Activated T-helper 1 cell treated with anti-CD3 and anti-CD28 coated beads, Interleukin-12 subunit alpha, Interleukin-12 subunit beta, Interleukin-2, Interleukin-4 antibody, amounts not matched to agents 30 ng/mL and 10 ng/mL and 1 ng/mL, durations not matched to agents 14 hours and 24 hours and 36 hours (primary cell): ENCODE results near the gene KIAA1755. TPM values are rescaled to one million over a fixed set of nuclear protein-coding genes. Genes with fewer than 3 reads are reported as not detected.

Experiments
- DNase-seq: peaks from one replicate; pipeline ENCODE4 v3.0.0; 2021; ENCODE audit warnings: low spot score
- H3K27ac Mint-ChIP-seq: one replicate; pipeline ENCODE4 v1.8.0; 2021; ENCODE audit warnings: mild to moderate bottlenecking, mixed read lengths
- H3K27me3 Mint-ChIP-seq: one replicate; pipeline ENCODE4 v1.8.0; 2022; ENCODE audit warnings: mild to moderate bottlenecking, moderate library complexity, mixed read lengths; ENCODE audit not compliant: insufficient read depth
- H3K36me3 Mint-ChIP-seq: one replicate; pipeline ENCODE4 v1.8.0; 2021; ENCODE audit warnings: low read depth, mixed read lengths
- H3K4me1 Mint-ChIP-seq: one replicate; pipeline ENCODE4 v1.8.0; 2021; ENCODE audit warnings: low read depth, mixed read lengths
- H3K4me3 Mint-ChIP-seq: one replicate; pipeline ENCODE4 v1.8.0; 2021; ENCODE audit warnings: mild to moderate bottlenecking, moderate library complexity, mixed read lengths
- H3K9me3 Mint-ChIP-seq: one replicate; pipeline ENCODE4 v1.8.0; 2021; ENCODE audit warnings: mixed read lengths
- intact Hi-C: fragments of 100-400 bp; cut with micrococcal nuclease; formaldehyde crosslinking; loops from one replicate; pipeline ENCODE4 v1.15.1; 2024
- total RNA-seq: library from RNA; stranded (reverse); gene quantifications from 2 replicates; pipeline ENCODE4 v1.2.3, GENCODE V29; 2022

Gene KIAA1755
- total RNA-seq, 1 donor from 2014 or later: not detected

GRCh38 chr20:38231531-38232121 lies 28.9 kb downstream of the KIAA1755 start:
- Mint-ChIP-seq H3K36me3 (no peaks in the 10 kb centered on the region), H3K27me3 (peaks cover 6% of the 10 kb centered on the region), H3K4me3 (no peak overlapping the region), H3K9me3 (no peaks in the 10 kb centered on the region), H3K27ac (no peak overlapping the region), H3K4me1 (peaks cover 5% of the 10 kb centered on the region)
- DNase-seq: no peak
- intact Hi-C loops: no loop called here

GRCh38 chr20:38230957-38231526 lies 29.5 kb downstream of the KIAA1755 start:
- Mint-ChIP-seq H3K4me1 (peaks cover 5% of the 10 kb centered on the region), H3K27ac (no peak overlapping the region), H3K4me3 (no peak overlapping the region), H3K9me3 (no peaks in the 10 kb centered on the region), H3K27me3 (peaks cover 6% of the 10 kb centered on the region), H3K36me3 (no peaks in the 10 kb centered on the region)
- no peak for DNase-seq
- intact Hi-C loops: no loop called here

GRCh38 chr20:38230253-38230551 lies 30.3 kb downstream of the KIAA1755 start:
- Mint-ChIP-seq H3K4me1 (peaks cover 5% of the 10 kb centered on the region), H3K4me3 (no peak overlapping the region), H3K27me3 (peaks cover 8% of the 10 kb centered on the region), H3K36me3 (no peaks in the 10 kb centered on the region), H3K9me3 (no peaks in the 10 kb centered on the region), H3K27ac (no peak overlapping the region)
- no peak for DNase-seq
- intact Hi-C loops: no loop called here

- Mint-ChIP-seq H3K27me3 (peaks cover 10% of the 10 kb centered on the region), H3K9me3 (no peaks in the 10 kb centered on the region), H3K4me3 (no peak overlapping the region), H3K4me1 (peaks cover 5% of the 10 kb centered on the region), H3K27ac (no peak overlapping the region), H3K36me3 (no peaks in the 10 kb centered on the region)
- DNase-seq: no peak
- intact Hi-C loops: no loop called here
These were observed 30.9 kb downstream of the KIAA1755 start for GRCh38 chr20:38229376-38230252.

GRCh38 chr20:38228436-38228835 lies 32.1 kb downstream of the KIAA1755 start:
- Mint-ChIP-seq H3K4me3 (no peak overlapping the region), H3K4me1 (peaks cover 5% of the 10 kb centered on the region), H3K36me3 (no peaks in the 10 kb centered on the region), H3K27ac (no peak overlapping the region), H3K27me3 (peaks cover 10% of the 10 kb centered on the region), H3K9me3 (no peaks in the 10 kb centered on the region)
- DNase-seq: no peak
- intact Hi-C loops: no loop called here

GRCh38 chr20:38227420-38228360 lies 32.8 kb downstream of the KIAA1755 start:
- no peak overlapping the region for H3K4me3 Mint-ChIP-seq
- peaks cover 5% of the 10 kb centered on the region for H3K4me1 Mint-ChIP-seq
- H3K36me3 Mint-ChIP-seq: no peaks in the 10 kb centered on the region
- no peak overlapping the region for H3K27ac Mint-ChIP-seq
- DNase-seq: no peak
- intact Hi-C loops: no loop called here
- no peaks in the 10 kb centered on the region for H3K9me3 Mint-ChIP-seq
- peaks cover 14% of the 10 kb centered on the region for H3K27me3 Mint-ChIP-seq

- Mint-ChIP-seq H3K4me1 (peaks cover 3% of the 10 kb centered on the region), H3K27ac (no peak overlapping the region), H3K9me3 (no peaks in the 10 kb centered on the region), H3K36me3 (no peaks in the 10 kb centered on the region), H3K27me3 (peaks cover 14% of the 10 kb centered on the region), H3K4me3 (no peak overlapping the region)
- no peak for DNase-seq
- intact Hi-C loops: no loop called here
These were observed 34.0 kb downstream of the KIAA1755 start for GRCh38 chr20:38226553-38226952.

- H3K4me3 Mint-ChIP-seq: no peak overlapping the region
- no peak for DNase-seq
- H3K27me3 Mint-ChIP-seq: peaks cover 14% of the 10 kb centered on the region
- H3K4me1 Mint-ChIP-seq: no peaks in the 10 kb centered on the region
- intact Hi-C loops: no loop called here
- no peaks in the 10 kb centered on the region for H3K36me3 Mint-ChIP-seq
- H3K27ac Mint-ChIP-seq: no peak overlapping the region
- H3K9me3 Mint-ChIP-seq: no peaks in the 10 kb centered on the region
These were observed 34.7 kb downstream of the KIAA1755 start for GRCh38 chr20:38225900-38226263.

- Mint-ChIP-seq H3K27me3 (peaks cover 13% of the 10 kb centered on the region), H3K9me3 (no peaks in the 10 kb centered on the region), H3K27ac (no peak overlapping the region), H3K4me1 (no peaks in the 10 kb centered on the region), H3K36me3 (no peaks in the 10 kb centered on the region), H3K4me3 (no peak overlapping the region)
- DNase-seq: no peak
- intact Hi-C loops: no loop called here
These were observed 35.2 kb downstream of the KIAA1755 start for GRCh38 chr20:38225240-38225899.

GRCh38 chr20:38224531-38224930 lies 36.0 kb downstream of the KIAA1755 start:
- Mint-ChIP-seq H3K27me3 (peaks cover 13% of the 10 kb centered on the region), H3K27ac (no peak overlapping the region), H3K4me3 (no peak overlapping the region), H3K36me3 (no peaks in the 10 kb centered on the region), H3K4me1 (no peaks in the 10 kb centered on the region), H3K9me3 (no peaks in the 10 kb centered on the region)
- DNase-seq: no peak
- intact Hi-C loops: loop anchor here (5.0 kb wide), 1 partner anchor 183 kb away; no protein-coding TSS in a partner anchor

GRCh38 chr20:38223743-38224100 lies 36.8 kb downstream of the KIAA1755 start:
- Mint-ChIP-seq H3K27ac (no peak overlapping the region), H3K4me1 (no peaks in the 10 kb centered on the region), H3K27me3 (peaks cover 11% of the 10 kb centered on the region), H3K4me3 (no peak overlapping the region), H3K9me3 (no peaks in the 10 kb centered on the region), H3K36me3 (no peaks in the 10 kb centered on the region)
- DNase-seq: no peak
- intact Hi-C loops: loop anchor here (5.0 kb wide), 1 partner anchor 184 kb away; no protein-coding TSS in a partner anchor
